NT2/D1 (cell line): Measurements from ENCODE around the gene VAMP1.

Source experiments
- SUZ12 ChIP-seq: IDR thresholded peaks from 2 replicates; pipeline ENCODE4 v1.6.1; 2011; ENCODE audit not compliant: insufficient read length, insufficient read depth; ENCODE audit errors: extremely low read depth
- YY1 ChIP-seq: IDR thresholded peaks from 2 replicates; pipeline ENCODE4 v1.6.1; 2011; ENCODE audit not compliant: insufficient read length, insufficient read depth
- ZNF274 ChIP-seq: IDR thresholded peaks from 2 replicates; pipeline ENCODE4 v1.6.1; 2011; ENCODE audit warnings: mild to moderate bottlenecking, low read depth, low read length

DNA sequence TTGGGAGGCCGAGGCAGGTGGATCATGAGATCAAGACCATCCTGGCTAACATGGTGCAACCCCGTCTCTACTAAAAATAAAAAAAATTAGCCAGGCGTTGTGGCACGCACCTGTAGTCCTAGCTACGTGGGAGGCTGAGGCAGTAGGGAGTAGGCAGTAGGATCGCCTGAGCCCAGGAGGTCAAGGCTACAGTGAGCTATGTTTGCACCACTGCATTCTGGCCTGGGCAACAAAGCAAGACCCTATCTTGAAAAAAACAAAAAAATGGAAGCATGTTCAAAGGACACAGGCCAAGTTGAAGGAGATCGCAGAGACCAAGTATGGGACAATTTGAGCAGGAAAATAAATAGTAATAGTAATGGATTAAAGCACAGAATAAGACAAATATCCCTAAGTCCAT, 37.6 kb upstream of the VAMP1 start:
- TF ChIP-seq SUZ12 = no peak
- no peak for TF ChIP-seq ZNF274
- no peak for TF ChIP-seq YY1
